A549 (cell line): ENCODE results near the gene RHEB.

Experiments
- FOXS1 ChIP-seq: fragments of 250-450 bp; sonication (Bioruptor Pico); IDR thresholded peaks from 2 replicates; pipeline ENCODE4 v1.5.0; 2020; ENCODE audit warnings: mild to moderate bottlenecking, moderate library complexity
- HDAC2 ChIP-seq: fragments of 200-600 bp; sonication (generic); IDR thresholded peaks from 2 replicates; pipeline ENCODE4 v1.6.1; 2016
- MYC ChIP-seq: IDR thresholded peaks from 2 replicates; pipeline ENCODE4 v1.6.1; 2012; ENCODE audit warnings: mild to moderate bottlenecking, inconsistent platforms, low read length, improper control_type of control experiment, borderline replicate concordance
- PHF8 ChIP-seq: fragments of 200-600 bp; sonication (generic); IDR thresholded peaks from 2 replicates; pipeline ENCODE4 v1.6.1; 2016; ENCODE audit warnings: low read depth, mild to moderate bottlenecking, antibody characterized with exemption, moderate library complexity, borderline replicate concordance
- POLR2A ChIP-seq: IDR thresholded peaks from 2 replicates; pipeline ENCODE4 v1.6.1; 2012; ENCODE audit warnings: mild to moderate bottlenecking, low read length
- RAD21 ChIP-seq, 2 experiments: fragments of >200 bp in 1 of 2; sonication (Bioruptor Twin) in 1 of 2; formaldehyde crosslinking in 1 of 2; IDR thresholded peaks in 1 of 2; conservative IDR thresholded peaks in 1 of 2; 2 replicates in 1 of 2; 3 replicates in 1 of 2; pipeline ENCODE4 v1.6.1; 2012 to 2018; ENCODE audit warnings: inconsistent platforms in 1 of 2
- REST ChIP-seq: fragments of 200-600 bp; sonication (generic); IDR thresholded peaks from 2 replicates; pipeline ENCODE4 v1.6.1; 2016; ENCODE audit warnings: antibody characterized with exemption, mild to moderate bottlenecking, moderate library complexity
- ZC3H11A ChIP-seq: fragments of 450-650 bp; IDR thresholded peaks from 2 replicates; pipeline ENCODE4 v1.6.1; 2014; ENCODE audit warnings: antibody characterized with exemption, mild to moderate bottlenecking
- TF ChIP-seq, protein P1 (sequence below): fragments of >200 bp; sonication (Bioruptor Twin); formaldehyde crosslinking; IDR thresholded peaks from 3 replicates; pipeline ENCODE4 v1.5.1; 2016
- TF ChIP-seq, protein P2 (sequence below): IDR thresholded peaks from 2 replicates; pipeline ENCODE4 v1.6.1; 2012; ENCODE audit warnings: low read depth, borderline replicate concordance

DNA sequence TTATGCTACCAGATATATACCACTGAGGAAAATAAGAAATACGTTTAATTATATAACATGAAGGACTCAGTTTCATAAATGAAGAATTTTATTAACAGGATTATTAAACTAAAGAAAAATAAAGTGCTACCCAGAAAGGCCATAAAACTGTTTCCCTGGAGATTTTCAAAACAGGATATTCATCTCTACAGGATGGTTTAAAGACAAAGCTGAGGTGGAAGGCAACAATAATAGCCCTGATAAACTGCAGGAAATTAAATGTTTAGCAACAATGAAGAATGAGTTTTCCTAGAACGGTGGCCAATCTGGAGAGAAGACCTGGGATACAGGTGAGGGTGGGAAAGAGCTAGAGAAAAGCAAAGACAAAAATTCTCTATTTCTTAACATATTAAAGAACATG is 11.9 kb downstream of the RHEB start:
- TF ChIP-seq, protein P1, sequence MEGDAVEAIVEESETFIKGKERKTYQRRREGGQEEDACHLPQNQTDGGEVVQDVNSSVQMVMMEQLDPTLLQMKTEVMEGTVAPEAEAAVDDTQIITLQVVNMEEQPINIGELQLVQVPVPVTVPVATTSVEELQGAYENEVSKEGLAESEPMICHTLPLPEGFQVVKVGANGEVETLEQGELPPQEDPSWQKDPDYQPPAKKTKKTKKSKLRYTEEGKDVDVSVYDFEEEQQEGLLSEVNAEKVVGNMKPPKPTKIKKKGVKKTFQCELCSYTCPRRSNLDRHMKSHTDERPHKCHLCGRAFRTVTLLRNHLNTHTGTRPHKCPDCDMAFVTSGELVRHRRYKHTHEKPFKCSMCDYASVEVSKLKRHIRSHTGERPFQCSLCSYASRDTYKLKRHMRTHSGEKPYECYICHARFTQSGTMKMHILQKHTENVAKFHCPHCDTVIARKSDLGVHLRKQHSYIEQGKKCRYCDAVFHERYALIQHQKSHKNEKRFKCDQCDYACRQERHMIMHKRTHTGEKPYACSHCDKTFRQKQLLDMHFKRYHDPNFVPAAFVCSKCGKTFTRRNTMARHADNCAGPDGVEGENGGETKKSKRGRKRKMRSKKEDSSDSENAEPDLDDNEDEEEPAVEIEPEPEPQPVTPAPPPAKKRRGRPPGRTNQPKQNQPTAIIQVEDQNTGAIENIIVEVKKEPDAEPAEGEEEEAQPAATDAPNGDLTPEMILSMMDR = no peak
- no peak for TF ChIP-seq ZC3H11A
- no peak for TF ChIP-seq FOXS1
- no peak for TF ChIP-seq MYC
- TF ChIP-seq REST = no peak
- TF ChIP-seq, protein P2, sequence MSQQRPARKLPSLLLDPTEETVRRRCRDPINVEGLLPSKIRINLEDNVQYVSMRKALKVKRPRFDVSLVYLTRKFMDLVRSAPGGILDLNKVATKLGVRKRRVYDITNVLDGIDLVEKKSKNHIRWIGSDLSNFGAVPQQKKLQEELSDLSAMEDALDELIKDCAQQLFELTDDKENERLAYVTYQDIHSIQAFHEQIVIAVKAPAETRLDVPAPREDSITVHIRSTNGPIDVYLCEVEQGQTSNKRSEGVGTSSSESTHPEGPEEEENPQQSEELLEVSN = no peak
- TF ChIP-seq HDAC2 = no peak
- TF ChIP-seq PHF8 = no peak
- TF ChIP-seq POLR2A = no peak
- TF ChIP-seq RAD21 (conservative IDR thresholded peaks at IDR 0.05 in 1 of 2, IDR thresholded peaks at IDR 0.05 in 1 of 2) = no peak
